Natural killer cell (primary cell): ENCODE data around the gene MORN1. TPM values are rescaled to one million over a fixed set of nuclear protein-coding genes. Genes with fewer than 3 reads are reported as not detected.

ENCODE experiments used
- ATAC-seq, 3 donors: fragments of 150-1000 bp in 2 of 3; fragments of 200-7000 bp in 1 of 3; cut with Tn5 transposase; 1 replicate in 1 of 3; 2 replicates in 2 of 3; pipeline ENCODE4 v1.10.0; 2021; ENCODE audit warnings: mild to moderate bottlenecking in 2 of 3, moderate library complexity in 2 of 3
- DNase-seq, 2 donors: peaks; one replicate each; pipeline versions ENCODE4 v3.0.0 to v3.0.0-alpha.2; 2013 to 2021; ENCODE audit warnings: mixed read lengths in 1 of 2
- H3K27ac ChIP-seq: one replicate; pipeline ENCODE4 v1.5.1; 2013; ENCODE audit warnings: mild to moderate bottlenecking, low read length
- H3K27me3 ChIP-seq: one replicate; pipeline ENCODE4 v1.6.1; 2013; ENCODE audit warnings: low read length; ENCODE audit not compliant: control insufficient read depth, insufficient read depth
- H3K36me3 ChIP-seq: one replicate; pipeline ENCODE4 v1.6.1; 2013; ENCODE audit warnings: low read length; ENCODE audit not compliant: control insufficient read depth, insufficient read depth
- H3K4me1 ChIP-seq: one replicate; pipeline ENCODE4 v1.6.1; 2013; ENCODE audit warnings: low read length; ENCODE audit not compliant: control insufficient read depth, insufficient read depth
- H3K4me3 ChIP-seq: one replicate; pipeline ENCODE4 v1.5.1; 2013; ENCODE audit warnings: low read length
- H3K9me3 ChIP-seq: one replicate; pipeline ENCODE4 v1.6.1; 2013; ENCODE audit warnings: low read length; ENCODE audit not compliant: control insufficient read depth, insufficient read depth
- H3K27ac Mint-ChIP-seq, 2 donors: one replicate each; pipeline ENCODE4 v1.8.0; 2022; ENCODE audit warnings: mild to moderate bottlenecking in 2 of 2, mixed read lengths in 2 of 2, moderate library complexity in 1 of 2
- H3K27me3 Mint-ChIP-seq, 2 donors: one replicate each; pipeline ENCODE4 v1.8.0; 2022; ENCODE audit warnings: low read depth in 2 of 2, mixed read lengths in 2 of 2
- H3K36me3 Mint-ChIP-seq: one replicate; pipeline ENCODE4 v1.8.0; 2022; ENCODE audit warnings: mixed read lengths
- H3K4me1 Mint-ChIP-seq, 2 donors: one replicate each; pipeline ENCODE4 v1.8.0; 2022; ENCODE audit warnings: mixed read lengths in 2 of 2
- H3K4me3 Mint-ChIP-seq: one replicate; pipeline ENCODE4 v1.8.0; 2022; ENCODE audit warnings: mild to moderate bottlenecking, moderate library complexity, mixed read lengths
- H3K9me3 Mint-ChIP-seq, 2 donors: one replicate each; pipeline ENCODE4 v1.8.0; 2022; ENCODE audit warnings: mixed read lengths in 2 of 2
- CTCF ChIP-seq: fragments of 200-600 bp; IDR thresholded peaks from one replicate; pipeline ENCODE4 v1.8.0; 2022; ENCODE audit warnings: antibody characterized with exemption
- WGBS: methylation state at CpG from one replicate; pipeline ENCODE4 v1.1.7; 2013; ENCODE audit warnings: missing lambda C conversion rate; ENCODE audit not compliant: insufficient coverage; 5-methylcytosine and 5-hydroxymethylcytosine counted together
- intact Hi-C: fragments of 100-400 bp; cut with micrococcal nuclease; formaldehyde crosslinking; loops from one replicate; pipeline ENCODE4 v1.14.2; 2022
- total RNA-seq, 4 donors: library from RNA; stranded (reverse); fragments of 120-200 nt in 1 of 4; gene quantifications; one replicate each; pipeline versions ENCODE4 v1.2.3 to v1.2.4, GENCODE V29; 2013 to 2022

The MORN1 gene
- total RNA-seq, 3 donors from 2014 or later (not counting 1 experiment from before 2014, with no cell fraction given) = 8.0 to 9.3 (median 8.8) TPM

GRCh38 chr1:2425892-2426291 lies 34.5 kb upstream of the MORN1 start:
- H3K4me1 Mint-ChIP-seq = peaks cover 0 to 15% of the 10 kb centered on the region in 2 donors
- peaks cover 12% of the 10 kb centered on the region for H3K4me1 ChIP-seq
- DNase-seq (no peak), ATAC-seq (no peak)
- no peak overlapping the region for H3K4me3 Mint-ChIP-seq
- peaks cover 11% of the 10 kb centered on the region for H3K9me3 ChIP-seq
- intact Hi-C loops = no loop called here
- H3K27me3 ChIP-seq = no peaks in the 10 kb centered on the region
- no peak overlapping the region for H3K4me3 ChIP-seq
- H3K36me3 Mint-ChIP-seq = no peaks in the 10 kb centered on the region
- no peaks in the 10 kb centered on the region for H3K27me3 Mint-ChIP-seq
- no peak for TF ChIP-seq CTCF
- no peak overlapping the region for H3K27ac ChIP-seq
- H3K27ac Mint-ChIP-seq = no peak overlapping the region
- H3K9me3 Mint-ChIP-seq = no peaks in the 10 kb centered on the region
- WGBS = 94% methylated on average over 11 of the region's 11 CpGs
- no peaks in the 10 kb centered on the region for H3K36me3 ChIP-seq

GRCh38 chr1:2422523-2422922 lies 31.2 kb upstream of the MORN1 start:
- no peak for DNase-seq
- intact Hi-C loops = no loop called here
- H3K4me3 Mint-ChIP-seq = no peak overlapping the region

GRCh38 chr1:2419416-2419815 lies 28.1 kb upstream of the MORN1 start:
- no peaks in the 10 kb centered on the region for H3K9me3 Mint-ChIP-seq
- Histone ChIP-seq H3K4me3 (no peak overlapping the region), H3K4me1 (peaks cover 39% of the 10 kb centered on the region), H3K27me3 (no peaks in the 10 kb centered on the region), H3K36me3 (no peaks in the 10 kb centered on the region), H3K27ac (no peak overlapping the region), H3K9me3 (peaks cover 5% of the 10 kb centered on the region)
- no peaks in the 10 kb centered on the region for H3K27me3 Mint-ChIP-seq
- peak overlapping the region in 1 of 2 donors; percentile 82 for H3K27ac Mint-ChIP-seq
- ATAC-seq (no peak), DNase-seq (no peak)
- peaks cover 23 to 44% of the 10 kb centered on the region in 2 donors for H3K4me1 Mint-ChIP-seq
- TF ChIP-seq CTCF = no peak
- WGBS = 96% methylated on average over 12 of the region's 16 CpGs
- no peak overlapping the region for H3K4me3 Mint-ChIP-seq
- intact Hi-C loops = loop anchor here (10.0 kb wide), 1 partner anchor 1005 kb away; no protein-coding TSS in a partner anchor
- H3K36me3 Mint-ChIP-seq = no peaks in the 10 kb centered on the region

More at GRCh38 chr1:2422523-2422922, 31.2 kb upstream of the MORN1 start:
- Histone ChIP-seq H3K4me1 (peaks cover 8% of the 10 kb centered on the region), H3K36me3 (no peaks in the 10 kb centered on the region), H3K9me3 (peaks cover 5% of the 10 kb centered on the region), H3K27ac (no peak overlapping the region), H3K27me3 (no peaks in the 10 kb centered on the region), H3K4me3 (no peak overlapping the region)
- H3K36me3 Mint-ChIP-seq = no peaks in the 10 kb centered on the region
- ATAC-seq = no peak
- no peaks in the 10 kb centered on the region for H3K27me3 Mint-ChIP-seq
- TF ChIP-seq CTCF = no peak
- H3K27ac Mint-ChIP-seq = no peak overlapping the region
- H3K9me3 Mint-ChIP-seq = no peaks in the 10 kb centered on the region
- H3K4me1 Mint-ChIP-seq = peaks cover 5 to 18% of the 10 kb centered on the region in 2 donors
- 70% methylated on average over 3 of the region's 4 CpGs for WGBS

- Mint-ChIP-seq H3K27me3 (no peaks in the 10 kb centered on the region), H3K9me3 (no peaks in the 10 kb centered on the region), H3K4me1 (peaks cover 28 to 50% of the 10 kb centered on the region in 2 donors), H3K27ac (peak overlapping the region; percentile 43 to 82), H3K36me3 (no peaks in the 10 kb centered on the region), H3K4me3 (peak overlapping the region; percentile 17)
- Histone ChIP-seq H3K27ac (no peak overlapping the region), H3K9me3 (peaks cover 5% of the 10 kb centered on the region), H3K4me1 (peaks cover 45% of the 10 kb centered on the region), H3K27me3 (no peaks in the 10 kb centered on the region), H3K36me3 (no peaks in the 10 kb centered on the region), H3K4me3 (no peak overlapping the region)
- intact Hi-C loops = loop anchor here (10.0 kb wide), 1 partner anchor 1006 kb away; no protein-coding TSS in a partner anchor
- ATAC-seq (no peak), DNase-seq (no peak)
- no peak for TF ChIP-seq CTCF
- 82% methylated on average over 16 of the region's 16 CpGs for WGBS
These were observed 27.5 kb upstream of the MORN1 start for GRCh38 chr1:2418791-2419320.
